Rectal smooth muscle tissue (tissue), 1 donor: ENCODE results near the gene RTRAF.

Source experiments
- H3K27ac ChIP-seq: one replicate; pipeline ENCODE4 v1.7.0; 2013; ENCODE audit warnings: low read depth, low read length, inconsistent platforms
- H3K27me3 ChIP-seq: one replicate; pipeline ENCODE4 v1.7.0; 2013; ENCODE audit warnings: low read length; ENCODE audit not compliant: control insufficient read depth, insufficient read depth
- H3K36me3 ChIP-seq: one replicate; pipeline ENCODE4 v1.7.0; 2013; ENCODE audit warnings: low read length; ENCODE audit not compliant: control insufficient read depth, insufficient read depth
- H3K4me1 ChIP-seq: one replicate; pipeline ENCODE4 v1.7.0; 2013; ENCODE audit warnings: low read length; ENCODE audit not compliant: control insufficient read depth, insufficient read depth
- H3K4me3 ChIP-seq: one replicate; pipeline ENCODE4 v1.7.0; 2013; ENCODE audit warnings: low read length
- H3K9ac ChIP-seq: one replicate; pipeline ENCODE4 v1.7.0; 2013; ENCODE audit warnings: low read length

Gene RTRAF

DNA sequence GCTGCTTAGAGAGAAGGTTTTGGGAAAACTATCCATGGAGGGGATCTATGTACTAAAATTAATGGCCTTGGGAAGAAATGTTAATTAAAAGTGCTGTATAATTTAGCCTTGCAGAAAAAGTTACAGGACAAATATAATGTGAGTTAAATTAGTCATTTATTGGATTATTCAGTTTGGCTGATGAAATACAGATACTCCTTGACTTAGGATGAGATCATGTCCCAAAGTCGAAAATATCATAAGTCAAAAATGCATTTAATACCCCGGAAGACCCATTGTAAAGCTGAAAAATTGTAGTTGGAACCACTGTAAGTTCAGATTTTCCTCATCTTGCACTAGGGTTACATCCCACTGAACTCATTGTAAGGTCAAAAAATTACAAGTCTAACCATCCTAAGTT lies 9.7 kb downstream of the RTRAF start:
- H3K9ac ChIP-seq: no peak overlapping the region
- H3K4me1 ChIP-seq: peaks cover 21% of the 10 kb centered on the region
- H3K36me3 ChIP-seq: peaks cover 24% of the 10 kb centered on the region
- no peak overlapping the region for H3K4me3 ChIP-seq
- no peaks in the 10 kb centered on the region for H3K27me3 ChIP-seq
- H3K27ac ChIP-seq: no peak overlapping the region

GRCh38 chr14:52000019-52000582 lies 10.8 kb downstream of the RTRAF start:
- Histone ChIP-seq H3K36me3 (peaks cover 20% of the 10 kb centered on the region), H3K27ac (no peak overlapping the region)

DNA sequence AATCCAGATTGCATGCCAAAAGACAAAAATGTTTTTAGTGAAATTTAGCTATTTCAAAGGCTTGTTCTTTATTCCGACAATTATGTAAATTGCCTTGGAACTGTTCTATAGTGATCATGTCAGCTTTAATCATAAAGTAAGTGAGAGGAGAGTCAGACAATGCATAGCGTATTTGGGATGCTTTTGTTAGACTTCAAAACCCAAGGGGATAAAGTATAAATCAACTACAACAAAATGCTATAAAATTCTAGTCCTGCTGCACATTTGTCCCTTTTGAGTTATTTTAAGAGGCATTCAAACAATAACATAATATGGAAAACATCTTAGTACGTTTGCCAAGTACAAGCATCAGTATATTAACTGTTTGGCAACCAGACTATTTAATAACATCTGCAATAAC lies 11.3 kb downstream of the RTRAF start:
- Histone ChIP-seq H3K27me3 (no peaks in the 10 kb centered on the region), H3K9ac (no peak overlapping the region), H3K27ac (no peak overlapping the region), H3K36me3 (peaks cover 23% of the 10 kb centered on the region), H3K4me3 (no peak overlapping the region), H3K4me1 (peaks cover 21% of the 10 kb centered on the region)

More at GRCh38 chr14:52000019-52000582, 10.8 kb downstream of the RTRAF start:
- no peak overlapping the region for H3K4me3 ChIP-seq
- no peaks in the 10 kb centered on the region for H3K27me3 ChIP-seq
- H3K9ac ChIP-seq: no peak overlapping the region
- H3K4me1 ChIP-seq: peaks cover 21% of the 10 kb centered on the region

- Histone ChIP-seq H3K9ac (no peak overlapping the region), H3K36me3 (peaks cover 26% of the 10 kb centered on the region), H3K4me3 (no peak overlapping the region), H3K27ac (peak overlapping the region; percentile 82), H3K4me1 (peaks cover 21% of the 10 kb centered on the region), H3K27me3 (no peaks in the 10 kb centered on the region)
Measured at GRCh38 chr14:52002542-52002941, 13.2 kb downstream of the RTRAF start.

DNA sequence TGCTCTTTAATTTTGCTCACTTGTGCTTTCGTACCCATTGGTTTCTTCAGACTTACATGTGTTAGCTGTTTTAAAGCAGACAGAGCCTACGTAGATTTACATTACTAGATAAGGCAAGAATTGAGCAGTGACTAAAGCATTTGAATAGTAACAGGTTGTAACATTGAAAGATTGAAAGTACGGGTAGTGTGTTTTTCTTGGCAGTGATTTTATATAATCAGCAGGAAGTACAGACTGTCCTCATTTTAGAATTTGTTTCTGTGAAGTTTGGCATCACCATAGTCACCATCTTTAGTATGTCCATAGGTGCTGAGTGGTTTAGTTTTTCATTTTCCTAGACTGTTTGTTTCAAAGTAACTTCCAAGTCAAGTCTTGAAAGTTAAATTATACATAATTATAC lies 14.0 kb downstream of the RTRAF start:
- no peaks in the 10 kb centered on the region for H3K27me3 ChIP-seq
- peak overlapping the region; percentile 82 for H3K27ac ChIP-seq
- no peak overlapping the region for H3K9ac ChIP-seq
- no peak overlapping the region for H3K4me3 ChIP-seq
- peaks cover 21% of the 10 kb centered on the region for H3K4me1 ChIP-seq
- peaks cover 34% of the 10 kb centered on the region for H3K36me3 ChIP-seq

GRCh38 chr14:52005625-52006024 lies 16.3 kb downstream of the RTRAF start:
- Histone ChIP-seq H3K27ac (no peak overlapping the region), H3K27me3 (no peaks in the 10 kb centered on the region)

GRCh38 chr14:52006361-52006760 lies 17.0 kb downstream of the RTRAF start:
- no peak overlapping the region for H3K27ac ChIP-seq
- no peak overlapping the region for H3K4me3 ChIP-seq
- H3K9ac ChIP-seq: no peak overlapping the region
- peaks cover 17% of the 10 kb centered on the region for H3K4me1 ChIP-seq
- H3K36me3 ChIP-seq: peaks cover 33% of the 10 kb centered on the region
- H3K27me3 ChIP-seq: no peaks in the 10 kb centered on the region

More at GRCh38 chr14:52005625-52006024, 16.3 kb downstream of the RTRAF start:
- Histone ChIP-seq H3K36me3 (peaks cover 35% of the 10 kb centered on the region), H3K4me1 (peaks cover 20% of the 10 kb centered on the region), H3K9ac (no peak overlapping the region), H3K4me3 (no peak overlapping the region)

DNA sequence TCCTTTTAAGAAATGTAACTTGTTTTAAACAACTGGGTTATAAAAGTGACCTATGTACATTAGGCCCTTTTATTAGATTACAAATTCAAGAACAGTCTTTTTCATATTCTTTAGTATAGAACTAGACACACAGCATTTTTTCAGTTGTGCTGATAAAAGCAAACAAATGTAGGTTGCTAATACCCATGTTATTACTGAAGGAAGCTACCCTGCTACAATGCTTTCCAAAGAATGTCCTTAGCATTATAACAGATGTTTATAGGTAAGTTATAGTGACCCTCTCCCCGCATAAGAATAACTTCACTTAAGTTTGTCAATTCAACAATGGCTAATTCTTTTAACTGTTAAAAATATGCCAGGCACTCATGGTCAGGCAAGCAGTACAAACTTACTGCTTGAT lies 17.9 kb downstream of the RTRAF start:
- peaks cover 17% of the 10 kb centered on the region for H3K4me1 ChIP-seq
- no peak overlapping the region for H3K4me3 ChIP-seq
- no peak overlapping the region for H3K27ac ChIP-seq
- H3K9ac ChIP-seq: no peak overlapping the region
- H3K36me3 ChIP-seq: peaks cover 33% of the 10 kb centered on the region
- no peaks in the 10 kb centered on the region for H3K27me3 ChIP-seq

DNA sequence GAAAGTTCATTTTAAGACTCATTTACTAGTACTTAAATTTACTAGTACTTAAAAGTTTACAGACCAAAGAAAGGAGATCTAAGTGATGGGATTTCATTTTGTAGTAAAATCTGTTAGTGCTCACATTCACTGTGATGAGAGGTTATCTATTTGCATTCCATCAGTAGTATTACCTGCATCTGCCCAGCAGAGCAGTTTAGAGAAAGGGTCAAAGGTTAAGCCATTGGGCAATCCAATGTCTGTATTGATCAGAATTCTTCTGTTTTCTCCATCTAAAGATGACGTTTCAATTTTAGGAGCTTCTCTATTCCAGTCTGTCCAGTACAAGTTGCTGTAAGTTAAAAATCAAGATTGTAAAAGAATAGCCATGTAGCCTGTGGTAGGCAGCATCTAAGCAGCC lies 18.3 kb downstream of the RTRAF start:
- Histone ChIP-seq H3K4me3 (no peak overlapping the region), H3K9ac (no peak overlapping the region), H3K27me3 (no peaks in the 10 kb centered on the region), H3K36me3 (peaks cover 29% of the 10 kb centered on the region), H3K4me1 (peaks cover 12% of the 10 kb centered on the region), H3K27ac (no peak overlapping the region)

- Histone ChIP-seq H3K27ac (no peak overlapping the region), H3K9ac (no peak overlapping the region), H3K27me3 (no peaks in the 10 kb centered on the region), H3K4me3 (no peak overlapping the region), H3K36me3 (peaks cover 29% of the 10 kb centered on the region), H3K4me1 (peaks cover 8% of the 10 kb centered on the region)
Measured at GRCh38 chr14:52008136-52008535, 18.8 kb downstream of the RTRAF start.

DNA sequence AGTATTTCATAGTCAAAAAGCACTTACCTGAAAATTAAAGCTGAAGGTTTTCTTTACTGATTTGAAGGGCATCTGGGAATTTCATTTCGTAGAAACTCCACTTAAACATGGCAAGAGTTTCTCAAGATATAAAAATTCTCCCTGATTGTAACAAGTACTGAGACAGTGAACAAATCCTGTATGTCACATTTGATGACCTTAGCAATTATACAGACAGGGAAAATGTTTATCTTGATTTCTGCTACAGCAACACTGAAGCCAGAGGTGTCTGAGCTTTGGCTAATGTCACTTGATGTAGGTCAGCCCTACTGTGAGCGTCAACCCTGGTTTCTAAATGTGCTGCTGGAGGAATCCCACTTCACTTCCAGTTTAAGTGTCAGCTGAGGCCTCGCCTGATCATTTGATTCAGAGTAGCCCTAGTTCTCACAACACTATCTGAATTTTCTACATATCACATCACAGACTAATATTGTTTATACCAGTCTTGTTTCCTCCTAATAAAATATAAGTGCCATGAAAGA lies 20.9 kb downstream of the RTRAF start:
- H3K27me3 ChIP-seq: no peaks in the 10 kb centered on the region
- peaks cover 23% of the 10 kb centered on the region for H3K36me3 ChIP-seq
- H3K9ac ChIP-seq: no peak overlapping the region
- no peaks in the 10 kb centered on the region for H3K4me1 ChIP-seq
- H3K4me3 ChIP-seq: no peak overlapping the region
- H3K27ac ChIP-seq: no peak overlapping the region

GRCh38 chr14:52011523-52011922 lies 22.2 kb downstream of the RTRAF start:
- Histone ChIP-seq H3K27me3 (no peaks in the 10 kb centered on the region), H3K4me1 (no peaks in the 10 kb centered on the region), H3K9ac (no peak overlapping the region), H3K27ac (no peak overlapping the region), H3K4me3 (no peak overlapping the region), H3K36me3 (peaks cover 16% of the 10 kb centered on the region)

- H3K4me3 ChIP-seq: no peak overlapping the region
- H3K4me1 ChIP-seq: no peaks in the 10 kb centered on the region
- H3K27ac ChIP-seq: no peak overlapping the region
- H3K27me3 ChIP-seq: no peaks in the 10 kb centered on the region
- no peak overlapping the region for H3K9ac ChIP-seq
- peaks cover 15% of the 10 kb centered on the region for H3K36me3 ChIP-seq
Measured at GRCh38 chr14:52012635-52013034, 23.3 kb downstream of the RTRAF start.
